Left renal cortex interstitium (tissue), 4 donors: ENCODE measurements around the gene TRIM14. TPM values are rescaled to one million over a fixed set of nuclear protein-coding genes. Genes with fewer than 3 reads are reported as not detected.
"Not testable (repeated sequence)": the region's sequence is repeated elsewhere in the genome, so short reads cannot be mapped to it uniquely, and the experiment has no call there.

ENCODE experiments used
- DNase-seq, 4 donors: peaks; one replicate each; pipeline ENCODE4 v3.0.0-alpha.2; 2013; ENCODE audit warnings: low read depth in 4 of 4, low spot score in 2 of 4, missing footprints in 1 of 4
- polyA plus RNA-seq, 4 donors: library from polyadenylated mRNA; unstranded; fragments of 120-200 nt; gene quantifications; one replicate each; pipeline ENCODE4 v1.2.1, GENCODE V29; 2013; ENCODE audit not compliant: insufficient read length in 4 of 4

Gene TRIM14
- polyA plus RNA-seq, 4 donors: 4.5 to 7.3 (median 5.8) TPM

- no peak for DNase-seq
Measured at GRCh38 chr9:98142182-98142907, 23.3 kb upstream of the TRIM14 start.

- DNase-seq: no peak
Measured at GRCh38 chr9:98140503-98140902, 21.5 kb upstream of the TRIM14 start.

GRCh38 chr9:98136489-98136888 is 17.5 kb upstream of the TRIM14 start:
- no peak for DNase-seq

- DNase-seq: no peak
Measured at GRCh38 chr9:98135938-98136337, 16.9 kb upstream of the TRIM14 start.

- no peak for DNase-seq
Measured at GRCh38 chr9:98135558-98135934, 16.5 kb upstream of the TRIM14 start.

- DNase-seq: no peak
Measured at GRCh38 chr9:98134702-98135557, 15.9 kb upstream of the TRIM14 start.

GRCh38 chr9:98132806-98133631 is 14.0 kb upstream of the TRIM14 start:
- DNase-seq: no peak

- no peak for DNase-seq
Measured at GRCh38 chr9:98132158-98132557, 13.1 kb upstream of the TRIM14 start.

- no peak for DNase-seq
Measured at GRCh38 chr9:98130576-98131228, 11.7 kb upstream of the TRIM14 start.

GRCh38 chr9:98130060-98130459 is 11.0 kb upstream of the TRIM14 start:
- DNase-seq: not testable (repeated sequence)

- DNase-seq: no peak
Measured at GRCh38 chr9:98129451-98129881, 10.4 kb upstream of the TRIM14 start.

- no peak for DNase-seq
Measured at GRCh38 chr9:98128316-98128715, 9.3 kb upstream of the TRIM14 start.

- no peak for DNase-seq
Measured at GRCh38 chr9:98127226-98127625, 8.2 kb upstream of the TRIM14 start.

- no peak for DNase-seq
Measured at GRCh38 chr9:98124637-98125426, 5.8 kb upstream of the TRIM14 start.

GRCh38 chr9:98124091-98124490 is 5.1 kb upstream of the TRIM14 start:
- not testable (repeated sequence) for DNase-seq

GRCh38 chr9:98121058-98121457 is 2.0 kb upstream of the TRIM14 start:
- DNase-seq: no peak

GRCh38 chr9:98120476-98120875 is 1.5 kb upstream of the TRIM14 start:
- no peak for DNase-seq

- DNase-seq: no peak
Measured at GRCh38 chr9:98117984-98118639, 910 bp downstream of the TRIM14 start.

- not testable (repeated sequence) for DNase-seq
Measured at GRCh38 chr9:98117097-98117496, 1.9 kb downstream of the TRIM14 start.
